DND-41 (cell line): ENCODE results near the gene SCGB3A1.

Source experiments
- CTCF ChIP-seq: IDR thresholded peaks from 2 replicates; pipeline ENCODE4 v1.5.1; 2012; ENCODE audit warnings: borderline replicate concordance, low read length, moderate library complexity, mild to moderate bottlenecking; ENCODE audit not compliant: poor library complexity, severe bottlenecking; ENCODE audit errors: extremely low read depth
- EZH2 ChIP-seq: IDR thresholded peaks from 3 replicates; pipeline ENCODE4 v1.6.1; 2012; ENCODE audit warnings: borderline replicate concordance, low read depth, mild to moderate bottlenecking, moderate library complexity, low read length, inconsistent platforms; ENCODE audit not compliant: severe bottlenecking

DNA sequence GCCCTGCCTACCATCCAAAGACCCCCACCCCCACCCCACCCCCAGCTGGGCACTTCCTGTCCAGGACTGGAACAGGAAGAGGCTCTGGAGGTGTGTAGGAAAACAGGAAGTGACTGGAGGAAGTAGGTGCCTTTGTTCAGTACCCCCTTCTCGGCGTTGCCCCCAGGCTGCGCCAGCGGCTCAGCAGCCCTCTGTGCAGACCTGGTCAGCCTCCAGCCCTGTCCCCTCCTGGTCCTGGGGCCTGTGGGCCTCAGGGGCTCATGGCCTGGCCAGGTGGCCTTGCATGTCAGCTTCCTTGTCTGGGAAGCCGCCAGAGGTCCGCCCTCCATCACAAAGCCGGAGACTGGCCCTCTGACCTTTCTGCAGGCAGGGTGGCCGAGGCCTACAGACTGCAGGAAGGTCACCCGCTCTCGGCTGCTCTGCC, 32.1 kb upstream of the SCGB3A1 start:
- TF ChIP-seq CTCF = no peak
- TF ChIP-seq EZH2 = no peak
